LNCAP (cell line): ENCODE data around the gene PIGR.

Source experiments
- TF ChIP-seq, protein P1 (sequence below): fragments of 450-650 bp; IDR thresholded peaks from 2 replicates; pipeline ENCODE4 v1.5.1; 2017; ENCODE audit warnings: mild to moderate bottlenecking

The PIGR gene

DNA sequence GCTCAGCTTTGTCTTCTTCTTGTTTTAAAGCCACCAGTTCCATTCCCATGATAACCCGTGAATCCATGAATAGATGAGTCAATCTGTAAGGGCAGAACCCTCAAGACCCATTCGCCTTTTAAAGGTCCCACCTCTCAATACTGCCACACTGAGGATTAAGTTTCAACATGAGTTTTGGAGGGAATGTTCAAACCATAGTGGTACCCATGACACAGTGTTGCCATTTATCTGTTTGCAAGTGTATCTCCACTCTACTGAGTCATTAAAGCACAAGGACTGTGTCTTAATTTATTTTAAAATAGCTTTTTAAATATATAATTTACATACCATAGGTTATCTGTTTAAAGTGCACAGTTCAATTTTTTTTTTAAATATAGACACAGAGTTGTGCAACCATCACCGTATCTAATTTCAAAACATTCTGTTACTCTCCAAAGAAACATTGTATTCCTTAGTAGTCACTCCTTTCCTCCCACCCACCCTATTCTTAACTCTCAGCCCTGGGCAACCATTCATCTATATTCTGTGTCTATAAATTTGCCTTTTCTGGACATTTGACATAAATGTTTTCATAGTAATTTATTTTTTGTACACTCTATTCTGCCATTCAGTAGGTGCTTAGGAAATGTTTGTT, 53.8 kb downstream of the PIGR start:
- TF ChIP-seq, protein P1, sequence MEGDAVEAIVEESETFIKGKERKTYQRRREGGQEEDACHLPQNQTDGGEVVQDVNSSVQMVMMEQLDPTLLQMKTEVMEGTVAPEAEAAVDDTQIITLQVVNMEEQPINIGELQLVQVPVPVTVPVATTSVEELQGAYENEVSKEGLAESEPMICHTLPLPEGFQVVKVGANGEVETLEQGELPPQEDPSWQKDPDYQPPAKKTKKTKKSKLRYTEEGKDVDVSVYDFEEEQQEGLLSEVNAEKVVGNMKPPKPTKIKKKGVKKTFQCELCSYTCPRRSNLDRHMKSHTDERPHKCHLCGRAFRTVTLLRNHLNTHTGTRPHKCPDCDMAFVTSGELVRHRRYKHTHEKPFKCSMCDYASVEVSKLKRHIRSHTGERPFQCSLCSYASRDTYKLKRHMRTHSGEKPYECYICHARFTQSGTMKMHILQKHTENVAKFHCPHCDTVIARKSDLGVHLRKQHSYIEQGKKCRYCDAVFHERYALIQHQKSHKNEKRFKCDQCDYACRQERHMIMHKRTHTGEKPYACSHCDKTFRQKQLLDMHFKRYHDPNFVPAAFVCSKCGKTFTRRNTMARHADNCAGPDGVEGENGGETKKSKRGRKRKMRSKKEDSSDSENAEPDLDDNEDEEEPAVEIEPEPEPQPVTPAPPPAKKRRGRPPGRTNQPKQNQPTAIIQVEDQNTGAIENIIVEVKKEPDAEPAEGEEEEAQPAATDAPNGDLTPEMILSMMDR = no peak

DNA sequence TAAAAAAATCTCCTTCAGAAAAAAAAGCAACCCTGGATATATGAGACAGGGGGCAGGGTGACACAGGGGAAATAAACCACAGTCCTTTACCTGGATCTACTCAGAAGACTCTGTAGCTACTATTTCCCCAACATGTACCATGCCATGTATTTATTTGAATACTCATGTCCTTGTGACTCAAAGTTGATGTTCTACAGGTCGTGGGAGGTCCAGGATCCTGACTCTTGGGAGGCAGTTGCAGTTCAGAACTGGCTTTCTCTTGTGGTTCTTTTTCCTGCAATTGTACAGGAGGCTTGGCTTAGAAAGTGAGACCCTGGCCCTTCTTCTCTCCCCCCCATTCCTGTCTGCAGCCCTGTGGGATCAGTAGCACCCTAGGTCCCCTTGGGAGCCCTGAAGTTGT, 54.9 kb downstream of the PIGR start:
- TF ChIP-seq, protein P1 = no peak

DNA sequence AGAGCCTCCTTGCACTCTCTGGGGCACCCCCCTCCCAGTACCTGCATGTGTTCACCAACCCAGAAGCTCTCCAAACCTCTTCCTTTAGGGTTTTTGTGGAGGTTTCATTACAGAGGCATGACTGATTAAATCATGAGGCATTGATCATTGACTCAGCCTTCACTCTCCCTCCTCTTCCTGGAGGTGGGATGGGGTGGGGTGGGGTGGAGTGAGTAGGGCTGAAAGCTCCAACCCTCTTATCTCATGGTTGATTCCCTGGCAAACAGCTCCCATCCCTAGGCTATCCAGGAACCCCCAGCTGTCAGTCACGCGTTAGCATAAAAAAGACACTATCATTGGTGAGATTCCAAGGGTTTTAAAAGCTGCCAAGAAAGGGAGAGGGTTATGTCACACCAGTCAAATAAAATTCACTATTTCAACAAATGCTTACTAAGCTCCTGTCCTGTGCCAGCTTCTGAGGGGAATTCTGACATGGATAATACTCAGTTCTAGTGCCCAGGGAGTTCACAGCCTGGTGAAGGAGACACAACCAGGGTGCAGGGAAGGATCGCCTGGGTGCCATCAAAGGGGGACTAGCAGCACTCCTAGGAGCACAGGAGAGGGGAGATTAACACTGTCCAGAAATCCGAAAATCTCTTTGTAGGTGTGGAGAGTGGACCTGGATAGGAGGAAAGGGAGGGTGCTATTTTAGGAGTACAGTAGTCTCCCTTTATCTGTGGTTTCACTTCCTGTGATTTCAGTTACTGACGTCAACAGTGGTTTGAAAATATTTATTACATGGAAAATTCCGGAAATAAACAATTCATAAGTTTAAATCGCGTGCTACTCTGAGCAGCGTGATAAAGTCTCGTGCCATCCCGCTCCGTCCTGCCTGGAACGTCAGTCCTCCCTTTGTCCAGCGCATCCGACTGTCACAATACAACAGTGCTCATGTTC, 55.9 kb downstream of the PIGR start:
- TF ChIP-seq, protein P1 = no peak

DNA sequence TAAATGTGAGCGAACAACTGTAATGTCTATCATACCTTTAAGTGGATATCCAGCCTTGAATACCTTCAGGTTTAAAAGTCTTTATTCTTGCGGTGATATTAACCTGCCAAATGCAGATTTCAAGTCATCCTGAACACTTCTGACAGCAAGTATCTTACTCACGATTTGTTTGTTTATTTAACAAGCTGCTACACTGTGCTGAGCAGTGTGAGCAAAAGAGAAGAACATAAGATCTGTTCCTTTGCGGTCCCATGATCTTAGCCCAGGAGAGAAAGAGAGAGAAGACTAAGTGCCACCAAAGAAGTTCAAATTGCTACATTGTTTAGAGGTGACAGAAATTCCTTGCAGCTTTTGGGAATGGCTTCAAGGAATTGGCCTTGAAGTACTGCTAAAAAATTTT, 58.6 kb downstream of the PIGR start:
- TF ChIP-seq, protein P1 = no peak

DNA sequence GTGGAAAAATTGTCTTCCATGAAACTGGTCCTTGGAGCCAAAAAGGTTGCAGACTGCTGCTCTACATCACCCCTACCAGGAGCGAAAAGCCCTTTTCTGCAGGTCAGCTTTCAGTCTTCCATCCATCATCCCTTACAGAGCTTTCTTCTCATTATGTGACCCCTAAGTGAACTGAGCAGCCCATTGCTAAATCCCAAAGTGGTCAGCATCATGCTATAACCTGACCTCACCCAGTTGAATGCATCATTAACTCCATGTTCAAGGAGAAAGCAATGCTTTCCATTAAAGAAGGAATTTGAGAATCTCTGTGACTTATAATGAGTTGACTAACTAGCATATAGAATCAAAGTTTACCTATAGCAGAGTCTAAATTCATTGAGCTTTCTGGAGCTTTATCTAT, 59.4 kb downstream of the PIGR start:
- TF ChIP-seq, protein P1 = no peak

DNA sequence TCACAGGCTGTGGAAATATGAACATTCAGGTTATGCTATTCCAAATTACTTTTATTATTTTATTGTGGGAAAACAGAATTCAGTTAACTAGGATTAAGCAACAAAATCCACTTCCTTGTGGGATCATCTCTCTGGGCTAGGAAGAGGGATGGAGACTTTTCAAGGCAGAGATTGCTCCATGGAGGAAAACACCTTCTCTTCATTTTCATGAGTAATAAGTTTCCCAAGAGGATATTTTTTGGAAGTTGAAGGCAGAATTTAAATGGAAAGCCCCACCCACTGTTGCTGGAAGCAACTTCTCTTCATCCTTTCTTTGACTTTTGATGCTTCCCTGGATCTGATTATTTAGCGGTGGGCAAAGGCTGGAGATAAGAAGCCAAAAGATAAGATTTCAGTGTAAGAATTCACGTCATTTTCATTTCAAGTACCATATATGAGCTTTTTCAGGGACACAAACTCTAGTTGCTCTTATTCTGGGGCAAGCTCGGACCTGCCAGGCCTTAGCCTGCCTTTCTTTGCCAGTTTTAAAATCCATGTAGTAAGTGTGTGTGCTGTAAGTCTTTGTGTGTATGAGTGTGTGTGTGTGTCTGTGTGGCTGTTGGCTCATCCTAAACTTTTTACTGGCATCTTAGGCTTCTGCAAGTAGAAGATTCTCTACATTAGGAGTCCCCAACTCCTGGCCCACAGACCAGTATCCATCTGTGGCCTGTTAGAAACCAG, 60.8 kb downstream of the PIGR start:
- TF ChIP-seq, protein P1 = no peak

DNA sequence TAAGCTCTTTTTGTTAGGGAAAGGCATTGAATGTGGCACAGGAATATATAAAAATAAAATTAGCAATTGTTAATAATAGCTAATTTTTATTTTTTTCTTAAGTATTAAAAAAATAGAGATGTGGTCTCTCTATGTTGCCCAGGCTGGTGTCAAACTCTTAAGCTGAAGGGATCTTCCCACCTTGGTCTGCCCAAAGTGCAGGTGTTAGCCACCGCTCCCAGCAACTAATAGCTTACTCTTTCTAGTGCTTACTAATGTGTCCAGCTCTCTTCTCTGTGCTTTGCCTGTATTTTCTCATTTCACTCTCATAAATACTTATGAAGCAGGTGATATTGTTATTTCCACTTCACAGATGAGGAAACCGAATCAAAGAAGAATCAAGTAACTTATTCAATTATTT, 62.4 kb downstream of the PIGR start:
- TF ChIP-seq, protein P1 = no peak
